Tibial artery (tissue), 4 donors: Measurements from ENCODE around the gene SLC35F1.

Source experiments
- DNase-seq, 2 donors: peaks; one replicate each; pipeline ENCODE4 v3.0.0-alpha.2; 2019
- H3K27ac ChIP-seq, 2 donors: fragments of 200-600 bp; sonication (generic) in 1 of 2; 1 replicate in 1 of 2; 2 replicates in 1 of 2; pipeline ENCODE4 v1.5.1; 2018 to 2019; ENCODE audit warnings: mild to moderate bottlenecking in 1 of 2
- H3K27me3 ChIP-seq, 2 donors: fragments of 200-600 bp; sonication (generic) in 1 of 2; one replicate each; pipeline versions ENCODE4 v1.5.1 to v1.6.0; 2016 to 2019
- H3K36me3 ChIP-seq, 3 donors: fragments of 200-600 bp; sonication (generic) in 2 of 3; one replicate each; pipeline ENCODE4 v1.5.1; 2016 to 2019; ENCODE audit warnings: mild to moderate bottlenecking in 2 of 3
- H3K4me1 ChIP-seq, 4 donors: fragments of 200-600 bp; sonication (generic) in 2 of 4; 1 replicate in 3 of 4; 2 replicates in 1 of 4; pipeline ENCODE4 v1.5.1; 2016 to 2019
- H3K4me3 ChIP-seq, 2 donors: fragments of 200-600 bp; sonication (generic) in 1 of 2; 1 replicate in 1 of 2; 2 replicates in 1 of 2; pipeline ENCODE4 v1.5.1; 2018 to 2019; ENCODE audit warnings: mild to moderate bottlenecking in 2 of 2
- H3K9me3 ChIP-seq, 3 donors: fragments of 200-600 bp; sonication (generic) in 1 of 3; one replicate each; pipeline ENCODE4 v1.5.1; 2016 to 2019
- CTCF ChIP-seq, 2 experiments: fragments of 200-600 bp in 1 of 2; fragments of 450-650 bp in 1 of 2; IDR thresholded peaks; one replicate each; pipeline ENCODE4 v1.5.1; 2017 to 2019; ENCODE audit warnings: antibody characterized with exemption in 2 of 2, mild to moderate bottlenecking in 1 of 2, moderate library complexity in 1 of 2
- intact Hi-C: fragments of 100-400 bp; cut with DNase I; formaldehyde crosslinking; loops from one replicate; pipeline ENCODE4 v1.15.0; 2023; ENCODE audit warnings: low total_unique reads

SLC35F1 gene

GRCh38 chr6:118327237-118327636, 420.2 kb downstream of the SLC35F1 start:
- H3K4me3 ChIP-seq: no peak overlapping the region

GRCh38 chr6:118333772-118334171, 426.7 kb downstream of the SLC35F1 start:
- no peak for TF ChIP-seq CTCF (IDR thresholded peaks at IDR 0.05)
- H3K4me3 ChIP-seq: no peak overlapping the region
- DNase-seq: no peak
- intact Hi-C loops: no loop called here
- no peaks in the 10 kb centered on the region for H3K9me3 ChIP-seq
- H3K4me1 ChIP-seq: peaks cover 0 to 11% (median 2%) of the 10 kb centered on the region in 4 donors
- no peaks in the 10 kb centered on the region for H3K36me3 ChIP-seq
- no peaks in the 10 kb centered on the region for H3K27me3 ChIP-seq
- H3K27ac ChIP-seq: no peak overlapping the region

More at GRCh38 chr6:118327237-118327636, 420.2 kb downstream of the SLC35F1 start:
- H3K36me3 ChIP-seq: no peaks in the 10 kb centered on the region
- peaks cover 0 to 66% (median 22%) of the 10 kb centered on the region in 4 donors for H3K4me1 ChIP-seq
- no peak for TF ChIP-seq CTCF (IDR thresholded peaks at IDR 0.05)
- DNase-seq: no peak
- intact Hi-C loops: no loop called here
- no peaks in the 10 kb centered on the region for H3K9me3 ChIP-seq
- H3K27me3 ChIP-seq: no peaks in the 10 kb centered on the region
- H3K27ac ChIP-seq: peak overlapping the region; percentile 77 to 88

GRCh38 chr6:118334634-118335033, 427.6 kb downstream of the SLC35F1 start:
- Histone ChIP-seq H3K27me3 (no peaks in the 10 kb centered on the region), H3K4me1 (peaks cover 0 to 6% (median 2%) of the 10 kb centered on the region in 4 donors), H3K27ac (no peak overlapping the region), H3K4me3 (no peak overlapping the region), H3K36me3 (no peaks in the 10 kb centered on the region), H3K9me3 (no peaks in the 10 kb centered on the region)
- TF ChIP-seq CTCF (IDR thresholded peaks at IDR 0.05): no peak
- intact Hi-C loops: no loop called here
- no peak for DNase-seq

GRCh38 chr6:118335325-118335816, 428.3 kb downstream of the SLC35F1 start:
- H3K9me3 ChIP-seq: no peaks in the 10 kb centered on the region
- no peaks in the 10 kb centered on the region for H3K36me3 ChIP-seq
- H3K27ac ChIP-seq: no peak overlapping the region
- peaks cover 0 to 6% (median 2%) of the 10 kb centered on the region in 4 donors for H3K4me1 ChIP-seq
- no peak for TF ChIP-seq CTCF (IDR thresholded peaks at IDR 0.05)
- intact Hi-C loops: no loop called here
- no peaks in the 10 kb centered on the region for H3K27me3 ChIP-seq
- no peak for DNase-seq
- no peak overlapping the region for H3K4me3 ChIP-seq

GRCh38 chr6:118344014-118344670, 437.1 kb downstream of the SLC35F1 start:
- H3K27me3 ChIP-seq: no peaks in the 10 kb centered on the region
- TF ChIP-seq CTCF (IDR thresholded peaks at IDR 0.05): no peak
- no peaks in the 10 kb centered on the region for H3K36me3 ChIP-seq
- no peak for DNase-seq
- H3K4me1 ChIP-seq: no peaks in the 10 kb centered on the region
- H3K27ac ChIP-seq: no peak overlapping the region
- no peak overlapping the region for H3K4me3 ChIP-seq
- intact Hi-C loops: no loop called here
- H3K9me3 ChIP-seq: no peaks in the 10 kb centered on the region
